H1 (cell line): Measurements from ENCODE around the gene ATP11C. TPM values are rescaled to one million over a fixed set of nuclear protein-coding genes. Genes with fewer than 3 reads are reported as not detected.

ENCODE experiments used
- EGR1 ChIP-seq: IDR thresholded peaks from 2 replicates; pipeline ENCODE4 v1.6.1; 2011; ENCODE audit warnings: low read depth, low read length, borderline replicate concordance
- GABPA ChIP-seq: IDR thresholded peaks from 2 replicates; pipeline ENCODE4 v1.6.1; 2011; ENCODE audit warnings: mild to moderate bottlenecking, low read length, moderate library complexity, borderline replicate concordance; ENCODE audit not compliant: insufficient read depth
- RXRA ChIP-seq: IDR thresholded peaks from 2 replicates; pipeline ENCODE4 v1.6.1; 2011; ENCODE audit warnings: low read depth, mild to moderate bottlenecking, low read length, moderate library complexity; ENCODE audit not compliant: insufficient read depth
- TEAD4 ChIP-seq: IDR thresholded peaks from 2 replicates; pipeline ENCODE4 v1.6.1; 2012; ENCODE audit warnings: low read depth, low read length, inconsistent platforms, mixed read lengths
- polyA plus RNA-seq, 7 experiments: library from polyadenylated mRNA; depleted of rRNA in 3 of 7; stranded (reverse) in 5 of 7; unstranded in 2 of 7; fragments of >200 nt in 5 of 7; fragments of 200-250 nt in 2 of 7; gene quantifications; 1 replicate in 5 of 7; 2 replicates in 1 of 7; 4 replicates in 1 of 7; pipeline versions ENCODE4 v1.2.1 to v1.2.3, GENCODE V29; 2011 to 2013; ENCODE audit warnings: missing spikeins in 2 of 7, mixed read lengths in 2 of 7
- total RNA-seq: library from RNA; stranded (reverse); fragmentation: NEBNext Ultra II Directional; extraction: Animal tissue kit (Norgen Biotek cat#: 25700); gene quantifications from 2 replicates; pipeline ENCODE4 v1.2.1, GENCODE V29; 2021

Gene ATP11C
- total and polyA plus RNA-seq, 2 of the 8 experiments (the other 6 are each of a cell fraction or from before 2014, with no cell fraction given): 14.7 to 52.1 TPM

GRCh38 chrX:139869796-139870195 lies 63.1 kb downstream of the ATP11C start (continued):
- TF ChIP-seq RXRA (no peak), TEAD4 (no peak), GABPA (no peak), EGR1 (no peak)
- TF ChIP-seq, all 59 proteins: peak for 0
